Stimulated activated CD4-positive, alpha-beta T cell treated with anti-CD3 and anti-CD28 coated beads, Interleukin-2, amount 100 ng/mL, for 48 hours (primary cell): Measurements from ENCODE around the gene GATB.

Experiments used
- DNase-seq, 2 donors: peaks; one replicate each; pipeline ENCODE4 v3.0.0-alpha.2; 2020

GATB gene

GRCh38 chr4:151760712-151761661 lies at the start of gene GATB:
Gene GATB (minus strand): TSS chr4:151761007. CDS start chr4:151760982, 25 bp downstream.
- DNase-seq, result peak; percentile 78

GRCh38 chr4:151810476-151810875 lies 49.7 kb upstream of the GATB start:
- no peak for DNase-seq

- no peak for DNase-seq
These were observed 48.9 kb upstream of the GATB start for GRCh38 chr4:151809716-151810115.

GRCh38 chr4:151808542-151808941 lies 47.7 kb upstream of the GATB start:
- no peak for DNase-seq

GRCh38 chr4:151808120-151808529 lies 47.3 kb upstream of the GATB start:
- DNase-seq, result no peak

- DNase-seq, result no peak
These were observed 46.4 kb upstream of the GATB start for GRCh38 chr4:151807220-151807619.

- DNase-seq, result no peak
These were observed 45.7 kb upstream of the GATB start for GRCh38 chr4:151806511-151806927.

GRCh38 chr4:151804821-151805220 lies 44.0 kb upstream of the GATB start:
- no peak for DNase-seq

- no peak for DNase-seq
These were observed 43.4 kb upstream of the GATB start for GRCh38 chr4:151804086-151804630.

- no peak for DNase-seq
These were observed 42.4 kb upstream of the GATB start for GRCh38 chr4:151803246-151803645.

- peak; percentile 62 to 65 for DNase-seq
These were observed 41.0 kb upstream of the GATB start for GRCh38 chr4:151801547-151802516.

GRCh38 chr4:151799417-151800012 lies 38.7 kb upstream of the GATB start:
- DNase-seq, result no peak

GRCh38 chr4:151798678-151799416 lies 38.0 kb upstream of the GATB start:
- DNase-seq, result no peak

- DNase-seq, result no peak
These were observed 37.0 kb upstream of the GATB start for GRCh38 chr4:151797853-151798252.

GRCh38 chr4:151797131-151797530 lies 36.3 kb upstream of the GATB start:
- DNase-seq, result no peak

- no peak for DNase-seq
These were observed 35.3 kb upstream of the GATB start for GRCh38 chr4:151796106-151796505.

- DNase-seq, result no peak
These were observed 32.2 kb upstream of the GATB start for GRCh38 chr4:151792995-151793394.

GRCh38 chr4:151792530-151792929 lies 31.7 kb upstream of the GATB start:
- DNase-seq, result no peak

GRCh38 chr4:151788021-151788420 lies 27.2 kb upstream of the GATB start:
- no peak for DNase-seq

GRCh38 chr4:151786158-151786495 lies 25.3 kb upstream of the GATB start:
- DNase-seq, result no peak

GRCh38 chr4:151785484-151786157 lies 24.8 kb upstream of the GATB start:
- no peak for DNase-seq
